ENCODE results near the gene ARHGAP45.

The ARHGAP45 gene

DNA sequence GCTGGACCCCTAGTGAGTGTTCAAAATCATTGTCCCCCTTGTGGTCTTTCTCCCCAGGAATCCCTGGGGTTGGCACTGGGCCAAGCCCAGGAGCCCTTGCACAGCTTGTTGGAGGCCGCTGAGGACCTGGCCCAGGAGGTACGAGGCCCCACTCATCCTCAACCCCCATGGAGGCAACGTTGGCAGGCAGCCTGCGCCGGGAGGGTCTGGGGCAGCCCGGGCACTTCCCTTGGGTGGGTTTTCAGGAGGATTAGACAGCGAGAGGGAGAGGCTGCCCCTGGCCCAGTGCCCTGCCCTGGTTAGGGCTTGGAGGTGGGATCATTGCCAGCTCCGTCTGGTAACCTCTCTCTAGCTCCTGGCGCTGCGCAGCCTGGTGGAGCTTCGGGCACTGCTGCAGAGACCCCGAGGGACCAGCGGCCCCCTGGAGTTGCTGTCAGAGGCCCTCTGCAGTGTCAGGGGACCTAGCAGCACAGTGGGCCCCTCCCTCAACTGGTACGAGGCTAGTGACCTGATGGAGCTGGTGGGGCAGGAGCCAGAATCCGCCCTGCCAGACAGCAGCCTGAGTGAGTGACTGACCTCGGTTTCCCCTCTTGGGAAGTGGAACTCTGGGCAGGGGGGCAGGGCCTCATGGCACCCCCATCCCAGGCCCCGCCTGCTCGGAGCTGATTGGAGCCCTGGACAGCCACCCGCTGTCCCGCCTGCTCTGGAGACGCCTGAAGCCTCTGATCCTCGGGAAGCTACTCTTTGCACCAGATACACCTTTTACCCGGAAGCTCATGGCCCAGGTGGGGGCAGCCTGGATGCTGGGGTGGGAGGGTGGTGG lies 24.1 kb upstream of the ARHGAP45 start:
- peaks cover 39% of the 10 kb centered on the region for H3K4me1 Mint-ChIP-seq (ENCODE audit: low read depth)
- H3K27ac Mint-ChIP-seq: no peak overlapping the region
- intact Hi-C loops (cut with micrococcal nuclease): no loop called here
- no peaks in the 10 kb centered on the region for H3K9me3 Mint-ChIP-seq
- H3K4me3 Mint-ChIP-seq: no peak overlapping the region
- H3K36me3 Mint-ChIP-seq (ENCODE audit: low read depth): peaks cover 84% of the 10 kb centered on the region
- H3K27me3 Mint-ChIP-seq: no peaks in the 10 kb centered on the region

DNA sequence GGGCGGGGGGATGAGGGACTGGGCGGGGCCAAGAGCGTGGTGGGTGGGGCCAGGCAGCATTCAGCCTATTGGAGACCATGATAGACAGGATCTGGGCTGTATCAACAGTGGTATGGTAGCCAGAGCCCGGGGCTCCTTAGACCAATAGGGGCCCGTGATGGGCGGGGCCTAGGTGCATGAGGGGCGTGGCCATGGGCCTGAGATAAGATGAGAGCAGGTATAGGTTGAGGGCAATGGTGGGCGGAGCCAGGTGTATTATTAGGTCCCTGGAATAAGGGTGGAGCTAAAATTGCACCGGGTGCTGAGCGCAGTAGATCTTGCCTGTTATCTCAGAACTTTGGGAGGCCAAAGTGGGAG lies 21.7 kb upstream of the ARHGAP45 start:
- peaks cover 15% of the 10 kb centered on the region for H3K4me1 Mint-ChIP-seq (ENCODE audit: low read depth)
- H3K27me3 Mint-ChIP-seq: no peaks in the 10 kb centered on the region
- H3K4me3 Mint-ChIP-seq: no peak overlapping the region
- no peak overlapping the region for H3K27ac Mint-ChIP-seq
- no peaks in the 10 kb centered on the region for H3K9me3 Mint-ChIP-seq
- intact Hi-C loops (cut with micrococcal nuclease): no loop called here
- peaks cover 78% of the 10 kb centered on the region for H3K36me3 Mint-ChIP-seq (ENCODE audit: low read depth)

DNA sequence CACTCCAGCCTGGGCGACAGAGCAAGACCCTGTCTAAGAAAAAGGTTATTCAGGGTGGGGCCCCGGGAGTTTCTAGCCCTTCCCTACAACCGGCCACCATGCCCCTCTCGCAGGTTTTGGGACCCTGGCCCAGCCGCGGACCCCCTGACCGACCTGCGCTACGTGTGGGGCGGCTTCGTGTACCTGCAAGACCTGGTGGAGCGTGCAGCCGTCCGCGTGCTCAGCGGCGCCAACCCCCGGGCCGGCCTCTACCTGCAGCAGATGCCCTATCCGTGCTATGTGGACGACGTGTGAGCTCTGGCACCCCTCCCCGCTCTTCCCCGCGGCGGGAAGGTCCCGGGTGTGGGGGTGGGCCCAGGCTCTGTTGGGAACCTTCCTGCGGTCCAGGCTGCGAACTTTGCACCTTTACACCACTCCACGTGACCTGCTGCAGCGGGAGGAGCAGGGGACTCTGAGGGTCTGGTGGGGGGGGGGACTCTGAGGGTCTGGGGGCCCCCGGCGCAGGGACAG lies 20.8 kb upstream of the ARHGAP45 start:
- Mint-ChIP-seq H3K36me3 (ENCODE audit: low read depth) (peaks cover 82% of the 10 kb centered on the region), H3K27me3 (no peaks in the 10 kb centered on the region), H3K9me3 (no peaks in the 10 kb centered on the region), H3K4me3 (no peak overlapping the region), H3K4me1 (ENCODE audit: low read depth) (peaks cover 6% of the 10 kb centered on the region), H3K27ac (no peak overlapping the region)
- intact Hi-C loops (cut with micrococcal nuclease): no loop called here

- no peaks in the 10 kb centered on the region for H3K9me3 Mint-ChIP-seq
- H3K27me3 Mint-ChIP-seq: no peaks in the 10 kb centered on the region
- H3K4me1 Mint-ChIP-seq (ENCODE audit: low read depth): peaks cover 8% of the 10 kb centered on the region
- no peak overlapping the region for H3K27ac Mint-ChIP-seq
- no peak overlapping the region for H3K4me3 Mint-ChIP-seq
- intact Hi-C loops (cut with micrococcal nuclease): no loop called here
- H3K36me3 Mint-ChIP-seq (ENCODE audit: low read depth): peaks cover 85% of the 10 kb centered on the region
These were observed 19.9 kb upstream of the ARHGAP45 start for GRCh38 chr19:1046836-1047695.

DNA sequence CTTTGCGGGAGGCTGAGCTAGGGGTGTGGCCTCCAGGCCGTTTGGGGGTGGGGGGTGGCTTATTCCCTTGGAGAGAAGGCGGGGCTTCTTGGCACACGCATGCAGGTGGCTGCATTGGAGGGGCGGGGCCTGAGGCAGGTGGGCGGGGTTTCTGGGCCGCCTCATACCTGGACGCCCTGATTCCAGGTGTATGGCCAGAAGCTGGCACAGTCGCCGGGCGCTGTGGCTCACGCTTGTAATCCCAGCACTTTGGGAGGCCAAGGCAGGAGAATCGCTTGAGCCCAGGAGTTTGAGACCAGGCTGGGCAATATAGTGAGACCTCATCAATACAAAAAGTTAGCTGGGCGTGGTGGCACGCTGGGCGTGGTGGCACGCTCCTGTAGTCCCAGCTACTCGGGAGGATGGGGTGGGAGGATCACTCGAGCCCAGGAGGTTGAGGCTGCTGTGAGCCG lies 19.2 kb upstream of the ARHGAP45 start:
- H3K4me3 Mint-ChIP-seq: no peak overlapping the region
- H3K27me3 Mint-ChIP-seq: no peaks in the 10 kb centered on the region
- H3K27ac Mint-ChIP-seq: no peak overlapping the region
- peaks cover 83% of the 10 kb centered on the region for H3K36me3 Mint-ChIP-seq (ENCODE audit: low read depth)
- peaks cover 8% of the 10 kb centered on the region for H3K4me1 Mint-ChIP-seq (ENCODE audit: low read depth)
- no peaks in the 10 kb centered on the region for H3K9me3 Mint-ChIP-seq
- intact Hi-C loops (cut with micrococcal nuclease): no loop called here

DNA sequence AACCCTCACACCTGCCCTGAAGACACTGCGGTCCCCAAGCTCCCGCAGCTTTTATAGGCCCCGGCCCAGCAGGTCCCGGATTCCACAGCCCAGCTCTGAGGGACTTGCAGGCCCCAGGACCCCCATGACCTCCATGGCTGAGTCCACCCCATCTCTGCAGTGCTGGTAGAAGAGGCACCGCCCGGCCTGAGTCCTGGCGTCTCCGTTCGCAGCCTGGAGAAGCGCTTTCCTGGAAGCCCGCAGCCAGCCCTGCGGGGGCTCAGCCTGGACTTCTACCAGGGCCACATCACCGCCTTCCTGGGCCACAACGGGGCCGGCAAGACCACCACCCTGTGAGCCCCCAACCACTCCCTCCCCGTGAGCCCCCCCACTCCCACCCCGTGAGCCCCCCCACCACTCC lies 17.9 kb upstream of the ARHGAP45 start:
- H3K4me1 Mint-ChIP-seq (ENCODE audit: low read depth): peaks cover 8% of the 10 kb centered on the region
- H3K4me3 Mint-ChIP-seq: no peak overlapping the region
- peak overlapping the region; percentile 27 for H3K27ac Mint-ChIP-seq
- no peaks in the 10 kb centered on the region for H3K9me3 Mint-ChIP-seq
- H3K36me3 Mint-ChIP-seq (ENCODE audit: low read depth): peaks cover 83% of the 10 kb centered on the region
- intact Hi-C loops (cut with micrococcal nuclease): no loop called here
- H3K27me3 Mint-ChIP-seq: no peaks in the 10 kb centered on the region

DNA sequence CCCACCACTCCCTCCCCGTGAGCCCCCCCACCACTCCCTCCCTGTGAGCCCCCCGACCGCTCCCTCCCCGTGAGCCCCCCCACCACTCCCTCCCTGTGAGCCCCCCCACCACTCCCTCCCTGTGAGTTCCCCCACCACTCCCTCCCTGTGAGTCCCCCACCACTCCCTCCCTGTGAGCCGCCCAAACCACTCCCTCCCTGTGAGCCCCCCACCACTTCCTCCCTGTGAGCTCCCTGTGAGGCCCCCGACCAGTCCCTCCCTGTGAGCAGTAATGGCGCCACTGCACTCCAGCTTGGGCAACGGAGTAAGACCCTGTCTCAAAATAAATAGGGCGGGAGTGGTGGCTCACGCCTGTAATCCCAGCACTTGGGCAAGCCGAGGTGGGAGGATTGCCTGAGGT lies 17.2 kb upstream of the ARHGAP45 start:
- intact Hi-C loops (cut with micrococcal nuclease): no loop called here
- Mint-ChIP-seq H3K4me1 (ENCODE audit: low read depth) (peaks cover 8% of the 10 kb centered on the region), H3K9me3 (no peaks in the 10 kb centered on the region), H3K36me3 (ENCODE audit: low read depth) (peaks cover 83% of the 10 kb centered on the region), H3K27ac (no peak overlapping the region), H3K27me3 (no peaks in the 10 kb centered on the region), H3K4me3 (no peak overlapping the region)

DNA sequence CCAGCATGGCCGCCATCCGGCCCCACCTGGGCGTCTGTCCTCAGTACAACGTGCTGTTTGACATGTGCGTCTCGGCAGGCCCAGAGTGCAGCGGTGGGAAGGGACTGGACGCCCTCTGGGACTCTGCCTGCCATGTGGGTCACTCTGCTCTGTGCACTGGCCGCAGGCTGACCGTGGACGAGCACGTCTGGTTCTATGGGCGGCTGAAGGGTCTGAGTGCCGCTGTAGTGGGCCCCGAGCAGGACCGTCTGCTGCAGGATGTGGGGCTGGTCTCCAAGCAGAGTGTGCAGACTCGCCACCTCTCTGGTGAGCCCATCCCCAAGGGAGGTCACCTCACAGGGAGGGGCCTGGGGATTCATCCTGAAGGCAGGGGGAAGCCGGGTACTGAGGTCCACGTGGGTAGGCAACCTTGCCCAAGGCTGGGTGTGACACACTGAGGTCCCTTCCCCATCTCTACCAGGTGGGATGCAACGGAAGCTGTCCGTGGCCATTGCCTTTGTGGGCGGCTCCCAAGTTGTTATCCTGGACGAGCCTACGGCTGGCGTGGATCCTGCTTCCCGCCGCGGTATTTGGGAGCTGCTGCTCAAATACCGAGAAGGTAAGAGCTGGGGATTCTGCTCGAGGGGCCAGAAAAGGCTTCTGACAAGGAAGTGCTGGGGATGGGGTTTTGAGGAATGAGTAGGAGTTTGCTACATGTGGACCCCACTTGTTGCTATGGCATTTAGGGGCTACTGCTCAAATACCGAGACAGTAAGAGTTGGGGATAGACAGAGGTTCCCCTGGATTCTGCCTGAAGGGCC lies 15.8 kb upstream of the ARHGAP45 start:
- no peaks in the 10 kb centered on the region for H3K9me3 Mint-ChIP-seq
- H3K36me3 Mint-ChIP-seq (ENCODE audit: low read depth): peaks cover 81% of the 10 kb centered on the region
- peaks cover 8% of the 10 kb centered on the region for H3K4me1 Mint-ChIP-seq (ENCODE audit: low read depth)
- no peak overlapping the region for H3K4me3 Mint-ChIP-seq
- no peak overlapping the region for H3K27ac Mint-ChIP-seq
- H3K27me3 Mint-ChIP-seq: no peaks in the 10 kb centered on the region
- intact Hi-C loops (cut with micrococcal nuclease): no loop called here

- Mint-ChIP-seq H3K27me3 (no peaks in the 10 kb centered on the region), H3K4me3 (no peak overlapping the region), H3K27ac (no peak overlapping the region), H3K4me1 (ENCODE audit: low read depth) (peaks cover 8% of the 10 kb centered on the region), H3K36me3 (ENCODE audit: low read depth) (peaks cover 81% of the 10 kb centered on the region), H3K9me3 (no peaks in the 10 kb centered on the region)
- intact Hi-C loops (cut with micrococcal nuclease): no loop called here
These were observed 15.2 kb upstream of the ARHGAP45 start for GRCh38 chr19:1051791-1052190.

DNA sequence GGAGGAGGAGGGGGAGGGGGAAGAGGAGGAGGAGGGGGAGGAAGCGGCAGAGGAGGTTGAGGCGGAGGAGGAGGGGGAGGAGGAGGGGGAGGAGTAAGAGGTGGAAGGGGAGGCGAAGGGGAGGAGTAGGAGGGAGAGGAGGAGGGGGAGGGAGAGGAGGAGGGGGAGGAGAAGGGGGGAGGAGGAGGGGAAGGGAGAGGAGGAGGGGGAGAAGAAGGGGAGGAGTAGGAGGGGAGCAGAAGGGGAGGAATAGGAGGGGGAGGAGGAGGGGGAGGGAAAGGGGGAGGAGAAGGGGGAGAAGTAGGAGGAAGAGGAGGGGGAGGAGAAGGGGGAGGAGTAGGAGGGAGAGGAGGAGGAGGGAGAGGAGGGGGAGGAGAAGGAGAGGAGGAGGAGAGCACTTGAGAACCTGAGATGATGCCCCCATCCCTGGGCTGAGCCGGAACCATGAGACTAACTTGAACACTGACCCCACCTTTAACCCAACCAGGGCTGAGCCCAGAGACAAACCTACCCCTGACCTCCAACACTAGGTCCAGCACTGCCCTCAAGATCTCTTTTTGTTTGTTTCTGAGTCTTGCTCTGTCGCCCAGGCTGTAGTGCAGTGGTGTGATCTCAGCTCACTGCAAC lies 14.5 kb upstream of the ARHGAP45 start:
- no peaks in the 10 kb centered on the region for H3K27me3 Mint-ChIP-seq

DNA sequence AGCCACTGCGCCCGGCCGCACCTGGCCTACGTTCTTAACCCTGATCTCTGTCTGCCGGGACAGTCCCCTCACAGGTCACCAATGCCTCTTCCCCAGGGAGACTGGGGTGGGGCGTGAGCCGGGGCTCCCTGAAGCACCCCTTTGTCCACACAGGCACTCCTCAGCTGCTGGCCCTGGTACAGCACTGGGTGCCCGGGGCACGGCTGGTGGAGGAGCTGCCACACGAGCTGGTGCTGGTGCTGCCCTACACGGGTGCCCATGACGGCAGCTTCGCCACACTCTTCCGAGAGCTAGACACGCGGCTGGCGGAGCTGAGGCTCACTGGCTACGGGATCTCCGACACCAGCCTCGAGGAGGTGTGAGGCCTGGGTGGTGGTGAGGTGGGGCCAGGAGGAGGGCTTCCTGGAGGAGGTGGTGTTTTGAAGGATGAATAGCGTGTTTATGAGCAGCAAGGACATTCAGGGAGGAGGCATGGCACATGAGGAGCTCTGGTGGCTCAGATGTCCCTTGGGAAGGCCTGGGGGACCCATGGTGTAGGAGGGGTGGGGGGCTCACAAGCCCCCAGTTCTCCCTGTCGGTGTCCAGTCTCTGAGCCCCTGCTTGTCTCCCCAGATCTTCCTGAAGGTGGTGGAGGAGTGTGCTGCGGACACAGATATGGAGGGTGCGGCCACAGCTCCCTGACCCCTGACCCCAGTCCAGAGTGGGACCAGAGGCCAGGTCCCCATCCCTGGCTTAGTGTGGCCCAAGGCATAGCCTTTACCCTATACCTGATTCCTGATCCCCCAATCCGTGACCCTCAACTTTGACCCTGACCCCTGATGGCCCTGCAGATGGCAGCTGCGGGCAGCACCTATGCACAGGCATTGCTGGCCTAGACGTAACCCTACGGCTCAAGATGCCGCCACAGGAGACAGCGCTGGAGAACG lies 13.5 kb upstream of the ARHGAP45 start:
- Mint-ChIP-seq H3K9me3 (peaks cover 7% of the 10 kb centered on the region), H3K27ac (no peak overlapping the region), H3K36me3 (ENCODE audit: low read depth) (peaks cover 87% of the 10 kb centered on the region), H3K4me3 (no peak overlapping the region), H3K4me1 (ENCODE audit: low read depth) (peaks cover 13% of the 10 kb centered on the region), H3K27me3 (no peaks in the 10 kb centered on the region)
- intact Hi-C loops (cut with micrococcal nuclease): no loop called here

More for the DNA sequence above, 14.5 kb upstream of the ARHGAP45 start:
- Mint-ChIP-seq H3K36me3 (ENCODE audit: low read depth) (peaks cover 81% of the 10 kb centered on the region), H3K4me3 (no peak overlapping the region), H3K9me3 (peaks cover under 1% of the 10 kb centered on the region), H3K27ac (no peak overlapping the region), H3K4me1 (ENCODE audit: low read depth) (peaks cover 11% of the 10 kb centered on the region)
- intact Hi-C loops (cut with micrococcal nuclease): no loop called here

DNA sequence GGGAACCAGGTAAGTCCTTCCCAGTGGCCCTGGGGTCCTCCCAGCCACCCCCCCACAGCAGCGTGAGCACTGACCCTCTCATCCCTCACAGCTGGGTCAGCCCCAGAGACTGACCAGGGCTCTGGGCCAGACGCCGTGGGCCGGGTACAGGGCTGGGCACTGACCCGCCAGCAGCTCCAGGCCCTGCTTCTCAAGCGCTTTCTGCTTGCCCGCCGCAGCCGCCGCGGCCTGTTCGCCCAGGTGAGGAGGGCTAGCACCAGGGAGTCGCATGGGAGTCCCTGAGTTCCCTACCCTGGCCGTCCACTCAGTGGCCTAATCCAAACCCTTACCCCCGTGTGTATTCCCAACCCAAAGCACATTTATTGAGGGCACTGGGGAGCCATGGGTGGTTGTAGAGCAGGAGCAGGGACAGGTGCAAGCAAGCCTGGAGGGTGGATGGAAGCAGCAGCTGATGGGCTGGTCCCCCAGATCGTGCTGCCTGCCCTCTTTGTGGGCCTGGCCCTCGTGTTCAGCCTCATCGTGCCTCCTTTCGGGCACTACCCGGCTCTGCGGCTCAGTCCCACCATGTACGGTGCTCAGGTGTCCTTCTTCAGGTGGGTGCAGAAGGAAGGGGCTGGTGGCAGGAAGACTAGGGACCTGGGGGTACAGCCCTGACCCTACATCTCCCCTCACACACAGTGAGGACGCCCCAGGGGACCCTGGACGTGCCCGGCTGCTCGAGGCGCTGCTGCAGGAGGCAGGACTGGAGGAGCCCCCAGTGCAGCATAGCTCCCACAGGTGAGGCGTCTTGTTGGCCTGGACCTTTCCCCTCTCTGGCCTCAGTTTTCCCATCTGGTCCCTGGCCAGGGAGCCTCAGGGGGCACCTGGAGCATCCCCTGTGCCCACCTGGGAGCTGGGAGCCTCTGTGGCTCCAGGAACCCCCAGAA lies 12.6 kb upstream of the ARHGAP45 start:
- peaks cover 13% of the 10 kb centered on the region for H3K4me1 Mint-ChIP-seq (ENCODE audit: low read depth)
- peaks cover 85% of the 10 kb centered on the region for H3K36me3 Mint-ChIP-seq (ENCODE audit: low read depth)
- H3K9me3 Mint-ChIP-seq: peaks cover 7% of the 10 kb centered on the region
- no peak overlapping the region for H3K27ac Mint-ChIP-seq
- intact Hi-C loops (cut with micrococcal nuclease): no loop called here
- no peaks in the 10 kb centered on the region for H3K27me3 Mint-ChIP-seq
- H3K4me3 Mint-ChIP-seq: no peak overlapping the region

All from dendritic cell treated with granulocyte-macrophage colony-stimulating factor and Interleukin-4, amounts not matched to agents 40 ng/mL and 50 ng/mL, for 4 days (primary cell).